Measurements from ENCODE around the gene KRT31.

Gene KRT31

GRCh38 chr17:41411072-41411840, 13.8 kb upstream of the KRT31 start:
- H3K36me3 ChIP-seq (ENCODE audit: control insufficient read depth, insufficient read depth, low read length): no peaks in the 10 kb centered on the region
- no peak overlapping the region for H3K4me3 ChIP-seq (replicated peaks; ENCODE audit: low read depth, low read length)
- DNase-seq (ENCODE audit: extremely low read depth, insufficient read length): no peak
- H3K27me3 ChIP-seq (replicated peaks; ENCODE audit: control insufficient read depth, insufficient read depth, low read length): no peaks in the 10 kb centered on the region
- TF ChIP-seq, protein P1, sequence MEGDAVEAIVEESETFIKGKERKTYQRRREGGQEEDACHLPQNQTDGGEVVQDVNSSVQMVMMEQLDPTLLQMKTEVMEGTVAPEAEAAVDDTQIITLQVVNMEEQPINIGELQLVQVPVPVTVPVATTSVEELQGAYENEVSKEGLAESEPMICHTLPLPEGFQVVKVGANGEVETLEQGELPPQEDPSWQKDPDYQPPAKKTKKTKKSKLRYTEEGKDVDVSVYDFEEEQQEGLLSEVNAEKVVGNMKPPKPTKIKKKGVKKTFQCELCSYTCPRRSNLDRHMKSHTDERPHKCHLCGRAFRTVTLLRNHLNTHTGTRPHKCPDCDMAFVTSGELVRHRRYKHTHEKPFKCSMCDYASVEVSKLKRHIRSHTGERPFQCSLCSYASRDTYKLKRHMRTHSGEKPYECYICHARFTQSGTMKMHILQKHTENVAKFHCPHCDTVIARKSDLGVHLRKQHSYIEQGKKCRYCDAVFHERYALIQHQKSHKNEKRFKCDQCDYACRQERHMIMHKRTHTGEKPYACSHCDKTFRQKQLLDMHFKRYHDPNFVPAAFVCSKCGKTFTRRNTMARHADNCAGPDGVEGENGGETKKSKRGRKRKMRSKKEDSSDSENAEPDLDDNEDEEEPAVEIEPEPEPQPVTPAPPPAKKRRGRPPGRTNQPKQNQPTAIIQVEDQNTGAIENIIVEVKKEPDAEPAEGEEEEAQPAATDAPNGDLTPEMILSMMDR (IDR thresholded peaks at IDR 0.05; ENCODE audit: insufficient read depth, low read length, poor library complexity, severe bottlenecking): no peak

- TF ChIP-seq, protein P1 (IDR thresholded peaks at IDR 0.05; ENCODE audit: insufficient read depth, low read length, poor library complexity, severe bottlenecking): no peak
- no peak for DNase-seq (ENCODE audit: extremely low read depth, insufficient read length)
- H3K4me3 ChIP-seq (replicated peaks; ENCODE audit: low read depth, low read length): no peak overlapping the region
- no peaks in the 10 kb centered on the region for H3K36me3 ChIP-seq (ENCODE audit: control insufficient read depth, insufficient read depth, low read length)
- no peaks in the 10 kb centered on the region; the same call in 1 of the 2 replicates for H3K27me3 ChIP-seq (replicated peaks; ENCODE audit: control insufficient read depth, insufficient read depth, low read length)
Observed at GRCh38 chr17:41407226-41407625, 9.8 kb upstream of the KRT31 start.

DNA sequence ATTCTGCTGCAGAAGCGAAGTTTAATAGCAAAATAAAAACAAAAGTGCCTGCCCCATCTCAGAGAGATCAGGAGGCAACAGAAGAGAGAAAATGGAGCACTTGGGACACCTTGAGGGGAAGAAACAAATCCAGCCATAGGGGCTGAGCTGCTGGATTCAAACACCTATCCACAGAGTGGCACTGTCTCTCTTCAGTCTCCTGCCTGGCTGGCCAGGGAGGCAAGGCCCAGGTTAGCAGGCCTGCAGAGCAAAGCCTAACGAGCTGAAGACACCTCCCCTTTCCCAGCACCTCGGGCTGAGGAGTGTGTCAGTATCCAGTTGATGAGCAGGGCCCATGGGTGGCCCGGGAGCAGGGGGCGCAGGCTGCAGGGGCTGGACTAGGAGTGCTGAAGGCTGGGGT, 8.8 kb upstream of the KRT31 start:
- no peak for DNase-seq (ENCODE audit: extremely low read depth, insufficient read length)
- H3K4me3 ChIP-seq (replicated peaks; ENCODE audit: low read depth, low read length): no peak overlapping the region
- no peaks in the 10 kb centered on the region; the same call in 1 of the 2 replicates for H3K27me3 ChIP-seq (replicated peaks; ENCODE audit: control insufficient read depth, insufficient read depth, low read length)
- no peaks in the 10 kb centered on the region for H3K36me3 ChIP-seq (ENCODE audit: control insufficient read depth, insufficient read depth, low read length)
- TF ChIP-seq, protein P1 (IDR thresholded peaks at IDR 0.05; ENCODE audit: insufficient read depth, low read length, poor library complexity, severe bottlenecking): no peak

DNA sequence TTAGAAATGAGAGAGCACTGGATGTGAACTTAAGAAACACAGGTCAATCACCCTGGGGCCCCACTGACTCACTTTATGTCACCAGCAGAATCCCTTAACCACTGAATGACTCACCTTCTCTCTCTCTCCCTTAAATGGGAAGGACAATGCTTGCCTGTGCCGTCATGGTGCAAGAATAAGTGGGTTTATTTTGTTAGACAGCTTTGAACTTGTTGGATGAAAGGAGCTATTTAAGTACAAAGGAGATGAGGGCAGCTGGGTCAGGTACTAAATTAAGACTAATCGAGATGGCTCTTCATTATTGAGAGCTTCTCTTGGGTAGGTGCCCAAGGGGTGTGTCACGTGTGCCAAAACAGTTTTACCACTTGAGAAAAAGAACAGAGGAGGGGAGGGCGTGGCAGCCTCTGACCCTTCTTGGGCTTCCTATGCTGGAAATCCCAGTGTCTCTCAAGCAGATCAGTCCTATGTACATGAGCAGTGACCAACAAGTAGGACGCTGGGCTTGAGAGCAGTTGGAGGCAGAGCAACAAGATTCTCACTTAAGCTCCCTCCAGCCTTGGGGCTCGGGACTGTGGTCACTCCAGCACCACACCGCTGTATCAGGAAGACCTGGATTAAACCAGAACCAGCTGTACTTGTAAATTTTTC, 6.7 kb upstream of the KRT31 start:
- no peak for DNase-seq (ENCODE audit: extremely low read depth, insufficient read length)
- Histone ChIP-seq H3K27me3 (replicated peaks; ENCODE audit: control insufficient read depth, insufficient read depth, low read length) (peaks cover 1% of the 10 kb centered on the region; the same call in 1 of the 2 replicates), H3K36me3 (ENCODE audit: control insufficient read depth, insufficient read depth, low read length) (no peaks in the 10 kb centered on the region), H3K4me3 (replicated peaks; ENCODE audit: low read depth, low read length) (no peak overlapping the region)
- TF ChIP-seq, protein P1 (IDR thresholded peaks at IDR 0.05; ENCODE audit: insufficient read depth, low read length, poor library complexity, severe bottlenecking): no peak

DNA sequence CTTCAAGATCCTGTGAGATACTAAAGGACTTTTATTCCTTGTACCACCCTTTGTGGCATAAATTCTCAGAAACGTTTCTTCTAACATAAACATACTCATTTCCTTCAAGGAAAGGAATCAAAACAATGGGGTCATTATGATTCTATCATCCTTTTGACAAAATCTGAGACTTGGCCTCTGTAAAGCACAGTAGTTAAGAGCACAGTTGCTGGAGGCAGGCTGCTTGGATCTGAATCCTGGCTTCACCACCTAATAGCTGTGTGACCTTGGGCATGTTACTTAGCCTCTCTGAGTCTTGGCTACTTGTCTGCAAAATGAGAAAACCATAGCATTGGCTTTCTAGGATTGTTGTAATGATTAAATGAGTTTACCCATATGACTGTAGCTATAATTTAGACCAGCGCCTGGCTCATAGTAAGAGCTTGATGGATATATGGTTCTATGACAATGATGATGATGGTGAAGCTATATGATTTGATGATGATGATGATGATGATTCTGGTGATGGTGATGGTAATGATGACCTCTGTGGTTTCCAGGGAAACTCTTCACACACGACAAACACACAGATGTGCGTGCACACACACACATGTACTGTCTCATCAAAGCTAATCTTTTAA, 6.1 kb upstream of the KRT31 start:
- H3K36me3 ChIP-seq (ENCODE audit: control insufficient read depth, insufficient read depth, low read length): no peaks in the 10 kb centered on the region
- no peak overlapping the region for H3K4me3 ChIP-seq (replicated peaks; ENCODE audit: low read depth, low read length)
- TF ChIP-seq, protein P1 (IDR thresholded peaks at IDR 0.05; ENCODE audit: insufficient read depth, low read length, poor library complexity, severe bottlenecking): no peak
- DNase-seq (ENCODE audit: extremely low read depth, insufficient read length): no peak
- peaks cover 1% of the 10 kb centered on the region; the same call in 1 of the 2 replicates for H3K27me3 ChIP-seq (replicated peaks; ENCODE audit: control insufficient read depth, insufficient read depth, low read length)

Data from GM06990 (cell line).